Fibroblast of skin of back (primary cell): Measurements from ENCODE around the gene DIAPH2.
A peak's percentile ranks its signal among the peaks of the same experiment; 100 is the strongest.
"Not testable (repeated sequence)": the region's sequence is repeated elsewhere in the genome, so short reads cannot be mapped to it uniquely, and the experiment has no call there.

Source experiments
- DNase-seq: peaks from one replicate; pipeline ENCODE4 v3.0.0-alpha.2; 2013

DIAPH2 gene

GRCh38 chrX:96719161-96719875, 34.7 kb downstream of the DIAPH2 start:
- no peak for DNase-seq

GRCh38 chrX:96721354-96721753, 36.7 kb downstream of the DIAPH2 start:
- DNase-seq: no peak

GRCh38 chrX:96722781-96723180, 38.1 kb downstream of the DIAPH2 start:
- no peak for DNase-seq

- DNase-seq: no peak
Observed at GRCh38 chrX:96729053-96729452, 44.4 kb downstream of the DIAPH2 start.

- no peak for DNase-seq
Observed at GRCh38 chrX:96729868-96730643, 45.4 kb downstream of the DIAPH2 start.

- not testable (repeated sequence) for DNase-seq
Observed at GRCh38 chrX:96731000-96731399, 46.4 kb downstream of the DIAPH2 start.

GRCh38 chrX:96743367-96744073, 58.9 kb downstream of the DIAPH2 start:
- no peak for DNase-seq

GRCh38 chrX:96752781-96753180, 68.1 kb downstream of the DIAPH2 start:
- DNase-seq: no peak

GRCh38 chrX:96753230-96753629, 68.6 kb downstream of the DIAPH2 start:
- no peak for DNase-seq

- DNase-seq: no peak
Observed at GRCh38 chrX:96756491-96756890, 71.8 kb downstream of the DIAPH2 start.

GRCh38 chrX:96761566-96761965, 76.9 kb downstream of the DIAPH2 start:
- no peak for DNase-seq

- no peak for DNase-seq
Observed at GRCh38 chrX:96763608-96764007, 79.0 kb downstream of the DIAPH2 start.

GRCh38 chrX:96764864-96765263, 80.2 kb downstream of the DIAPH2 start:
- DNase-seq: no peak

- DNase-seq: peak; percentile 5
Observed at GRCh38 chrX:96770315-96770714, 85.7 kb downstream of the DIAPH2 start.

GRCh38 chrX:96771486-96771885, 86.8 kb downstream of the DIAPH2 start:
- no peak for DNase-seq

- no peak for DNase-seq
Observed at GRCh38 chrX:96774116-96774515, 89.5 kb downstream of the DIAPH2 start.

GRCh38 chrX:96776966-96777365, 92.3 kb downstream of the DIAPH2 start:
- DNase-seq: peak; percentile 37

- DNase-seq: peak; percentile 52
Observed at GRCh38 chrX:96791559-96791958, 106.9 kb downstream of the DIAPH2 start.

- no peak for DNase-seq
Observed at GRCh38 chrX:96792047-96792446, 107.4 kb downstream of the DIAPH2 start.

GRCh38 chrX:96798982-96799381, 114.3 kb downstream of the DIAPH2 start:
- no peak for DNase-seq

GRCh38 chrX:96807318-96807717, 122.7 kb downstream of the DIAPH2 start:
- DNase-seq: no peak

GRCh38 chrX:96820935-96821334, 136.3 kb downstream of the DIAPH2 start:
- DNase-seq: no peak

- DNase-seq: no peak
Observed at GRCh38 chrX:96824166-96824565, 139.5 kb downstream of the DIAPH2 start.
